HCT116 (cell line): ENCODE results near the gene BMP2K. TPM values are rescaled to one million over a fixed set of nuclear protein-coding genes. Genes with fewer than 3 reads are reported as not detected.

Source experiments
- ATAC-seq: fragments of 200-7000 bp; cut with Tn5 transposase; 2 replicates; pipeline ENCODE4 v1.9.1; 2020; ENCODE audit warnings: mild to moderate bottlenecking, moderate library complexity
- BruUV-seq: library from RNA; stranded (reverse); fragments of 400-500 nt; replicated peaks from 2 replicates; lab custom pipeline; 2021; lab: Mats Ljungman, UMichigan
- CTCF ChIA-PET: fragments of 300-600 bp; sonication (Branson Sonifier 250); formaldehyde crosslinking; loops from one replicate; lab custom pipeline; 2021; ENCODE audit warnings: antibody characterized with exemption; lab: Charles Lee
- POLR2A ChIA-PET: fragments of 300-600, 350-600 bp; sonication (Branson Sonifier 250); formaldehyde crosslinking; loops from one replicate; lab custom pipeline; 2021; ENCODE audit warnings: antibody characterized with exemption; lab: Charles Lee
- RAD21 ChIA-PET, 2 experiments: fragments of 300-600 bp; sonication (Branson Sonifier 250); formaldehyde crosslinking; loops; one replicate each; lab custom pipeline; 2023; ENCODE audit warnings: low total read pairs in 2 of 2; ENCODE audit not compliant: uncharacterized antibody in 2 of 2, unreplicated experiment in 2 of 2, low non-redundant PET in 1 of 2; lab: Charles Lee
- DNase-seq: peaks from one replicate; pipeline ENCODE4 v3.0.0-alpha.2; 2010; ENCODE audit warnings: low read depth, low spot score
- H2AFZ ChIP-seq: fragments of 200-600 bp; shearing (Covaris generic), sonication (generic); 2 replicates; pipeline ENCODE4 v1.6.1; 2017; ENCODE audit warnings: low read depth, mixed run types, mixed read lengths, antibody characterized with exemption, low read length; ENCODE audit not compliant: poor library complexity, severe bottlenecking
- H3K27ac ChIP-seq: 2 replicates; pipeline ENCODE4 v1.5.1; 2012; ENCODE audit warnings: low read depth, low read length
- H3K27me3 ChIP-seq: fragments of 200-600 bp; sonication (generic); 2 replicates; pipeline ENCODE4 v1.6.1; 2016; ENCODE audit warnings: mixed run types, low read length, mixed read lengths; ENCODE audit not compliant: insufficient read depth
- H3K36me3 ChIP-seq, 2 experiments: fragments of 200-500 bp in 1 of 2; fragments of 200-600 bp in 1 of 2; sonication (Bioruptor generic) in 1 of 2; sonication (generic) in 1 of 2; 2 replicates each; pipeline versions ENCODE4 v1.5.1 to v1.6.1; 2014 to 2016; ENCODE audit warnings: low read length in 2 of 2, inconsistent platforms in 1 of 2, mixed read lengths in 1 of 2, mixed run types in 1 of 2; ENCODE audit not compliant: insufficient read depth in 2 of 2, control insufficient read depth in 1 of 2
- H3K4me1 ChIP-seq, 2 experiments: fragments of 200-600 bp in 1 of 2; sonication (generic) in 1 of 2; 2 replicates each; pipeline versions ENCODE4 v1.5.1 to v1.6.1; 2012 to 2017; ENCODE audit warnings: low read length in 2 of 2, inconsistent platforms in 1 of 2, mild to moderate bottlenecking in 1 of 2, mixed read lengths in 1 of 2, mixed run types in 1 of 2, moderate library complexity in 1 of 2; ENCODE audit not compliant: insufficient read depth in 2 of 2, control insufficient read depth in 1 of 2
- H3K4me2 ChIP-seq: fragments of 200-600 bp; sonication (generic); 2 replicates; pipeline ENCODE4 v1.6.1; 2017; ENCODE audit warnings: mixed run types, low read length, mixed read lengths
- H3K4me3 ChIP-seq, 2 experiments: fragments of 200-600 bp in 1 of 2; sonication (generic) in 1 of 2; replicated peaks in 1 of 2; 2 replicates each; pipeline ENCODE4 v1.5.1; 2011 to 2016; ENCODE audit warnings: low read length in 2 of 2, control low read depth in 1 of 2, low read depth in 1 of 2, mild to moderate bottlenecking in 1 of 2, mixed read lengths in 1 of 2, mixed run types in 1 of 2
- H3K79me2 ChIP-seq: fragments of 200-600 bp; sonication (generic); 2 replicates; pipeline ENCODE4 v1.6.1; 2017; ENCODE audit warnings: mild to moderate bottlenecking, mixed run types, low read length, moderate library complexity, mixed read lengths; ENCODE audit not compliant: insufficient read depth
- H3K9ac ChIP-seq: fragments of 200-600 bp; sonication (generic); 2 replicates; pipeline ENCODE4 v1.6.1; 2016; ENCODE audit warnings: low read length, mixed read lengths
- H3K9me2 ChIP-seq: fragments of 200-600 bp; sonication (generic), shearing (Covaris generic); 2 replicates; pipeline ENCODE4 v1.6.1; 2017; ENCODE audit warnings: mixed run types, mild to moderate bottlenecking, moderate library complexity; ENCODE audit not compliant: insufficient read depth
- H3K9me3 ChIP-seq, 2 experiments: fragments of 200-500 bp in 1 of 2; fragments of 200-600 bp in 1 of 2; sonication (Bioruptor generic) in 1 of 2; sonication (generic) in 1 of 2; 2 replicates each; pipeline ENCODE4 v1.6.1; 2014 to 2017; ENCODE audit warnings: low read length in 2 of 2, mixed read lengths in 2 of 2, inconsistent platforms in 1 of 2, low read depth in 1 of 2, mild to moderate bottlenecking in 1 of 2, mixed run types in 1 of 2, moderate library complexity in 1 of 2; ENCODE audit not compliant: control insufficient read depth in 1 of 2, insufficient read depth in 1 of 2
- H4K20me1 ChIP-seq: fragments of 200-600 bp; sonication (generic), shearing (Covaris generic); 2 replicates; pipeline ENCODE4 v1.6.1; 2017; ENCODE audit warnings: mixed run types, mild to moderate bottlenecking, moderate library complexity; ENCODE audit not compliant: insufficient read depth
- CBX3 ChIP-seq: IDR thresholded peaks from 2 replicates; pipeline ENCODE4 v1.6.1; 2012; ENCODE audit warnings: low read depth
- CEBPB ChIP-seq: IDR thresholded peaks from 2 replicates; pipeline ENCODE4 v1.6.1; 2012; ENCODE audit warnings: low read depth
- EZH2 ChIP-seq: fragments of 200-600 bp; sonication (generic); IDR thresholded peaks from 2 replicates; pipeline ENCODE4 v1.6.1; 2017; ENCODE audit warnings: antibody characterized with exemption, mixed run types
- JUND ChIP-seq: IDR thresholded peaks from 2 replicates; pipeline ENCODE4 v1.6.1; 2012
- POLR2A ChIP-seq: IDR thresholded peaks from 2 replicates; pipeline ENCODE4 v1.7.0; 2011; ENCODE audit warnings: borderline replicate concordance; ENCODE audit not compliant: insufficient read depth, insufficient read length; ENCODE audit errors: extremely low read depth
- RAD21 ChIP-seq: IDR thresholded peaks from 2 replicates; pipeline ENCODE4 v1.6.1; 2012; ENCODE audit warnings: low read depth, mild to moderate bottlenecking
- SIN3A ChIP-seq: IDR thresholded peaks from 2 replicates; pipeline ENCODE4 v1.6.1; 2012; ENCODE audit warnings: low read depth
- SRF ChIP-seq: IDR thresholded peaks from 2 replicates; pipeline ENCODE4 v1.6.1; 2012; ENCODE audit warnings: low read depth
- ZFX ChIP-seq: fragments of 450-650 bp; IDR thresholded peaks from 2 replicates; pipeline ENCODE4 v1.6.1; 2017
- ZNF274 ChIP-seq: fragments of 200-500 bp; sonication (Bioruptor generic); IDR thresholded peaks from 2 replicates; pipeline ENCODE4 v1.6.1; 2014; ENCODE audit warnings: mild to moderate bottlenecking, low read depth, low read length, inconsistent platforms
- intact Hi-C: fragments of 100-400 bp; cut with micrococcal nuclease; formaldehyde crosslinking; loops from 2 replicates; pipeline ENCODE4 v1.10.0; 2022
- total RNA-seq: library from RNA; stranded (reverse); gene quantifications from one replicate; pipeline ENCODE4 v1.2.1, GENCODE V29; 2021; ENCODE audit not compliant: unreplicated experiment

The BMP2K gene
- total RNA-seq, 1 experiment from 2014 or later = 27.7 TPM

DNA sequence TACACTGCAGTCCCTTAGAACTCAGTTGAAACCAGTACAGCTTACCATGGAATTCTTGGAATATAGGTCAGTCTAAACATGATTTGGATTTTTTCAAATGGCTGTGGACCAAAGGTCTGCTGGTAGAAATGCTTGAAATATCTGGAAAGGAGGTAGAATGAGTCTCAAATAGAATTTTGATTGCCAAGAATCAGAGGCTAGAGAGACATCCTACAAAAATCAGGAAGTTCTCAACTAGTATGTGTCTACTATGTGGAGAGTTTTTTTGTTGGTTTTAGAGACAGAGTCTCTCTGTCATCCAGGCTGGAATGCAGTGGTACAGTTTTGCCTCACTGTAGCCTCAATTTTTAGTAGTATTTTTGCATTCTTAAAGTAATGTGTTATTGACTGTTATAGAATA lies 109.4 kb downstream of the BMP2K start:
- DNase-seq (no peak), ATAC-seq (no peak)
- Histone ChIP-seq H3K36me3 (no peaks in the 10 kb centered on the region), H3K9me2 (no peaks in the 10 kb centered on the region), H2AFZ (no peak overlapping the region), H3K4me2 (no peak overlapping the region), H3K4me1 (no peaks in the 10 kb centered on the region), H3K27me3 (no peaks in the 10 kb centered on the region), H4K20me1 (no peaks in the 10 kb centered on the region), H3K27ac (no peak overlapping the region), H3K9ac (no peak overlapping the region), H3K4me3 (no peak overlapping the region), H3K9me3 (no peaks in the 10 kb centered on the region), H3K79me2 (no peaks in the 10 kb centered on the region)
- ChIA-PET POLR2A (no interaction called here), RAD21 (no interaction called here), CTCF (no interaction called here)
- TF ChIP-seq ZFX (no peak), POLR2A (no peak), SRF (no peak), SIN3A (no peak), ZNF274 (no peak), CBX3 (no peak), CEBPB (no peak), JUND (no peak)
- intact Hi-C loops = no loop called here
- no TSS peak for BruUV-seq

DNA sequence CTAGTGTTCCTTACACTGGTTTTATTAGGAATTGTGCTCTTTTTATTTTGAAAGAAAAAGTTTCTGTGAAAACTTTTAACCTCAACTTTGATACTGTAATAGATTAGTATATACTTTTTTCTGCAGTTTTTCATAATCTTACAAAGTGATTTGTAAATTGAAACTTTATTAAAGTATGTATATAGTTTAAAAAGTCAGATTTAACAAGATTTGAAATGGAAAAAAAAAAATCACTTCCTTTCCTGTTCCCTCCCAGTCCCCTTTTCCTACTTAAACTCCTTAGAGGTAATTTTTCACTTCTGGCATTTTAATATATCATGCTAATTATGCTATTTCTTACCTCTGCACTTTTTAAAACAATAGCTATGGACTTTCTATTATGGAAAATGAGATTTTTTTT lies 113.8 kb downstream of the BMP2K start:
- Histone ChIP-seq H3K4me2 (no peak overlapping the region), H3K4me3 (no peak overlapping the region), H3K27me3 (no peaks in the 10 kb centered on the region), H3K36me3 (no peaks in the 10 kb centered on the region), H2AFZ (no peak overlapping the region), H3K27ac (no peak overlapping the region), H3K9ac (no peak overlapping the region), H3K79me2 (no peaks in the 10 kb centered on the region), H3K9me3 (no peaks in the 10 kb centered on the region), H4K20me1 (no peaks in the 10 kb centered on the region), H3K9me2 (no peaks in the 10 kb centered on the region), H3K4me1 (no peaks in the 10 kb centered on the region)
- ChIA-PET CTCF (no interaction called here), POLR2A (no interaction called here), RAD21 (no interaction called here)
- DNase-seq = no peak
- no peak for TF ChIP-seq EZH2
- no peak for TF ChIP-seq ZNF274
- TF ChIP-seq RAD21 = no peak
- TF ChIP-seq CEBPB = no peak
- TF ChIP-seq POLR2A = no peak
- BruUV-seq = no TSS peak
- intact Hi-C loops = no loop called here
- no peak for ATAC-seq
